ENCODE data around the gene NDUFS7. TPM values are rescaled to one million over a fixed set of nuclear protein-coding genes. Genes with fewer than 3 reads are reported as not detected.
A peak's percentile ranks its signal among the peaks of the same experiment; 100 is the strongest.

NDUFS7 gene
- polyA plus RNA-seq, 3 donors = 119 to 232 (median 211) TPM

- H3K36me3 Mint-ChIP-seq = peaks cover 26 to 53% of the 10 kb centered on the region in 2 donors
- H3K27me3 ChIP-seq (ENCODE audit: control insufficient read depth in 2 of 2, insufficient read depth in 2 of 2, low read length in 2 of 2) = no peaks in the 10 kb centered on the region
- WGBS (ENCODE audit: insufficient coverage) = 93% methylated on average over 32 of the region's 39 CpGs
- H3K9ac ChIP-seq (ENCODE audit: insufficient read depth, low read length, poor library complexity, severe bottlenecking) = no peak overlapping the region
- H2AFZ ChIP-seq (ENCODE audit: insufficient read depth, low read depth, low read length, poor library complexity, severe bottlenecking) = no peak overlapping the region
- H3K9me3 ChIP-seq (replicated peaks in 1 of 2; ENCODE audit: control insufficient read depth in 1 of 2, insufficient read depth in 1 of 2, low read length in 2 of 2) = no peaks in the 10 kb centered on the region
- H3K27ac Mint-ChIP-seq = no peak overlapping the region
- H4K20me1 ChIP-seq (ENCODE audit: insufficient read depth, low read length) = peaks cover 60% of the 10 kb centered on the region
- H3K79me2 ChIP-seq (ENCODE audit: insufficient read depth, low read length) = peaks cover 20% of the 10 kb centered on the region
- H3K4me3 ChIP-seq (replicated peaks in 1 of 3; ENCODE audit: low read depth in 2 of 3, low read length in 3 of 3) = no peak overlapping the region
- H3K27me3 Mint-ChIP-seq (ENCODE audit: low read depth in 3 of 3) = peaks cover 0 to 4% (median 1%) of the 10 kb centered on the region in 3 donors
- H3K9me3 Mint-ChIP-seq = peaks cover 0 to 2% (median 0%) of the 10 kb centered on the region in 7 donors
- intact Hi-C loops (cut with micrococcal nuclease) = no loop called here
- no peak overlapping the region for H3K4me3 Mint-ChIP-seq
- peaks cover 18% of the 10 kb centered on the region for H3K4me1 Mint-ChIP-seq
- DNase-seq = no peak
- no peak overlapping the region for H3K27ac ChIP-seq (ENCODE audit: low read depth in 1 of 2, low read length in 2 of 2)
- no peak for TF ChIP-seq CTCF (IDR thresholded peaks at IDR 0.05)
- peaks cover 11 to 17% of the 10 kb centered on the region in 2 donors for H3K4me1 ChIP-seq (ENCODE audit: control insufficient read depth in 1 of 2, insufficient read depth in 2 of 2, low read length in 2 of 2)
- peaks cover 42 to 59% of the 10 kb centered on the region in 2 donors for H3K36me3 ChIP-seq (replicated peaks in 1 of 2; ENCODE audit: control insufficient read depth in 1 of 2, insufficient read depth in 2 of 2, low read length in 2 of 2)
- no peak overlapping the region for H3K4me2 ChIP-seq (replicated peaks; ENCODE audit: extremely low read depth, low read length, poor library complexity, severe bottlenecking)
Measured at GRCh38 chr19:1434577-1435060, 50.9 kb downstream of the NDUFS7 start.

- peaks cover 64% of the 10 kb centered on the region for H4K20me1 ChIP-seq (ENCODE audit: insufficient read depth, low read length)
- H2AFZ ChIP-seq (ENCODE audit: insufficient read depth, low read depth, low read length, poor library complexity, severe bottlenecking) = no peak overlapping the region
- no peaks in the 10 kb centered on the region for H3K27me3 ChIP-seq (ENCODE audit: control insufficient read depth in 2 of 2, insufficient read depth in 2 of 2, low read length in 2 of 2)
- Mint-ChIP-seq H3K27ac (peak overlapping the region in 3 of 7 donors; percentile 18 to 90 (median 80)), H3K4me1 (peaks cover 23% of the 10 kb centered on the region), H3K27me3 (ENCODE audit: low read depth in 3 of 3) (peaks cover 0 to 4% (median 1%) of the 10 kb centered on the region in 3 donors), H3K36me3 (peaks cover 30 to 55% of the 10 kb centered on the region in 2 donors), H3K9me3 (peaks cover 0 to 2% (median 0%) of the 10 kb centered on the region in 7 donors), H3K4me3 (no peak overlapping the region)
- no peak for TF ChIP-seq CTCF (IDR thresholded peaks at IDR 0.05)
- intact Hi-C loops (cut with micrococcal nuclease) = no loop called here
- no peak for DNase-seq
- WGBS (ENCODE audit: insufficient coverage) = 87% methylated on average over 7 of the region's 21 CpGs
- peaks cover 44 to 59% of the 10 kb centered on the region in 2 donors for H3K36me3 ChIP-seq (replicated peaks in 1 of 2; ENCODE audit: control insufficient read depth in 1 of 2, insufficient read depth in 2 of 2, low read length in 2 of 2)
- H3K27ac ChIP-seq (ENCODE audit: low read depth in 1 of 2, low read length in 2 of 2) = no peak overlapping the region
- H3K9me3 ChIP-seq (replicated peaks in 1 of 2; ENCODE audit: control insufficient read depth in 1 of 2, insufficient read depth in 1 of 2, low read length in 2 of 2) = no peaks in the 10 kb centered on the region
- no peak overlapping the region for H3K4me2 ChIP-seq (replicated peaks; ENCODE audit: extremely low read depth, low read length, poor library complexity, severe bottlenecking)
- no peak overlapping the region for H3K9ac ChIP-seq (ENCODE audit: insufficient read depth, low read length, poor library complexity, severe bottlenecking)
- no peak overlapping the region for H3K4me3 ChIP-seq (replicated peaks in 1 of 3; ENCODE audit: low read depth in 2 of 3, low read length in 3 of 3)
- H3K4me1 ChIP-seq (ENCODE audit: control insufficient read depth in 1 of 2, insufficient read depth in 2 of 2, low read length in 2 of 2) = peaks cover 13 to 22% of the 10 kb centered on the region in 2 donors
- peaks cover 28% of the 10 kb centered on the region for H3K79me2 ChIP-seq (ENCODE audit: insufficient read depth, low read length)
Measured at GRCh38 chr19:1435378-1435989, 51.8 kb downstream of the NDUFS7 start.

Data from CD14-positive monocyte (primary cell).